SK-N-SH (cell line): ENCODE measurements around the gene ASCC2. TPM values are rescaled to one million over a fixed set of nuclear protein-coding genes. Genes with fewer than 3 reads are reported as not detected.

ENCODE experiments used
- CTCF ChIA-PET: fragments of 300-600, 350-600 bp; formaldehyde crosslinking; extraction: SDS; loops from one replicate; lab custom pipeline; 2021; lab: Yijun Ruan, JAX
- POLR2A ChIA-PET: fragments of 350-600 bp; sonication (Branson Sonifier 250); formaldehyde crosslinking; extraction: SDS; loops from one replicate; lab custom pipeline; 2020; ENCODE audit warnings: antibody characterized with exemption, inconsistent platforms; lab: Yijun Ruan, JAX
- DNase-seq: peaks from one replicate; pipeline ENCODE4 v3.0.0; 2012
- H2AFZ ChIP-seq: fragments of 200-600 bp; sonication (generic); 2 replicates; pipeline ENCODE4 v1.8.1; 2016; ENCODE audit warnings: antibody characterized with exemption, mild to moderate bottlenecking, low read depth
- H3F3A ChIP-seq: fragments of 200-600 bp; sonication (generic); replicated peaks from 2 replicates; pipeline ENCODE3; 2016; ENCODE audit warnings: antibody characterized with exemption, mild to moderate bottlenecking; ENCODE audit not compliant: insufficient read depth
- H3K27ac ChIP-seq, 2 experiments: fragments of 200-500 bp in 1 of 2; fragments of 200-600 bp in 1 of 2; sonication (Bioruptor generic) in 1 of 2; sonication (generic), shearing (Covaris generic) in 1 of 2; 2 replicates each; pipeline versions ENCODE4 v1.5.1 to v1.6.1; 2014 to 2016; ENCODE audit warnings: low read depth in 2 of 2, inconsistent platforms in 1 of 2, low read length in 1 of 2, mild to moderate bottlenecking in 1 of 2, mixed read lengths in 1 of 2
- H3K27me3 ChIP-seq: fragments of 200-600 bp; sonication (generic), shearing (Covaris generic); 2 replicates; pipeline ENCODE4 v1.6.1; 2016; ENCODE audit warnings: mixed run types; ENCODE audit not compliant: insufficient read depth
- H3K36me3 ChIP-seq, 2 experiments: fragments of 200-500 bp in 1 of 2; fragments of 200-600 bp in 1 of 2; sonication (Bioruptor generic) in 1 of 2; sonication (generic) in 1 of 2; replicated peaks in 1 of 2; 2 replicates each; pipeline versions ENCODE3 to v1.5.1; 2014 to 2016; ENCODE audit warnings: low read length in 1 of 2, mild to moderate bottlenecking in 1 of 2; ENCODE audit not compliant: insufficient read depth in 2 of 2, control insufficient read depth in 1 of 2
- H3K4me1 ChIP-seq, 2 experiments: fragments of 200-500 bp in 1 of 2; fragments of 200-600 bp in 1 of 2; sonication (Bioruptor generic) in 1 of 2; sonication (generic), shearing (Covaris generic) in 1 of 2; 2 replicates each; pipeline versions ENCODE4 v1.5.1 to v1.6.1; 2014 to 2016; ENCODE audit warnings: low read depth in 1 of 2, low read length in 1 of 2, mixed run types in 1 of 2; ENCODE audit not compliant: insufficient read depth in 2 of 2, control insufficient read depth in 1 of 2
- H3K4me2 ChIP-seq: fragments of 200-600 bp; sonication (generic), shearing (Covaris generic); 2 replicates; pipeline ENCODE4 v1.6.1; 2017; ENCODE audit warnings: mixed run types
- H3K4me3 ChIP-seq, 2 experiments: fragments of 200-500 bp in 1 of 2; fragments of 200-600 bp in 1 of 2; sonication (Bioruptor generic) in 1 of 2; sonication (generic), shearing (Covaris generic) in 1 of 2; 2 replicates each; pipeline versions ENCODE4 v1.5.1 to v1.8.1; 2014 to 2016; ENCODE audit warnings: low read depth in 2 of 2, inconsistent platforms in 1 of 2, low read length in 1 of 2, mild to moderate bottlenecking in 1 of 2, mixed read lengths in 1 of 2, moderate library complexity in 1 of 2
- H3K79me2 ChIP-seq: fragments of 200-600 bp; sonication (generic); 2 replicates; pipeline ENCODE4 v1.8.1; 2017; ENCODE audit warnings: mild to moderate bottlenecking; ENCODE audit not compliant: insufficient read depth
- H3K9ac ChIP-seq: fragments of 200-600 bp; sonication (generic); 2 replicates; pipeline ENCODE4 v1.6.1; 2017; ENCODE audit warnings: mixed run types
- H3K9me2 ChIP-seq: fragments of 200-600 bp; sonication (generic); 2 replicates; pipeline ENCODE4 v1.6.1; 2017; ENCODE audit warnings: mixed run types
- H3K9me3 ChIP-seq: fragments of 200-600 bp; sonication (generic); 2 replicates; pipeline ENCODE4 v1.6.1; 2017; ENCODE audit warnings: mixed run types, mild to moderate bottlenecking, moderate library complexity
- H4K20me1 ChIP-seq: fragments of 200-600 bp; sonication (generic); 2 replicates; pipeline ENCODE4 v1.6.1; 2017; ENCODE audit warnings: mild to moderate bottlenecking, mixed run types; ENCODE audit not compliant: insufficient read depth
- CHD2 ChIP-seq: fragments of 150-350 bp; IDR thresholded peaks from 2 replicates; pipeline ENCODE4 v1.6.1; 2018; ENCODE audit warnings: low read length; ENCODE audit not compliant: partially characterized antibody
- EP300 ChIP-seq, 2 experiments: IDR thresholded peaks; 2 replicates each; pipeline versions ENCODE4 v1.4.0 to v1.6.1; 2012; ENCODE audit warnings: borderline replicate concordance in 1 of 2, low read depth in 1 of 2, low read length in 1 of 2
- FOSL2 ChIP-seq: IDR thresholded peaks from 2 replicates; pipeline ENCODE4 v1.4.0; 2012; ENCODE audit warnings: low read depth, mild to moderate bottlenecking, moderate library complexity, borderline replicate concordance
- FOXM1 ChIP-seq: IDR thresholded peaks from 2 replicates; pipeline ENCODE4 v1.4.0; 2012; ENCODE audit warnings: low read depth, mild to moderate bottlenecking
- GATA2 ChIP-seq: sonication (generic); formaldehyde crosslinking; IDR thresholded peaks from 2 replicates; pipeline ENCODE4 v1.5.0; 2020; ENCODE audit warnings: mild to moderate bottlenecking, missing genetic modification reagents
- MEF2A ChIP-seq: IDR thresholded peaks from 2 replicates; pipeline ENCODE4 v1.4.0; 2012; ENCODE audit warnings: low read depth, borderline replicate concordance
- MXI1 ChIP-seq: IDR thresholded peaks from 2 replicates; pipeline ENCODE4 v1.6.1; 2012; ENCODE audit warnings: mild to moderate bottlenecking, low read depth, low read length, improper control_type of control experiment
- NFIC ChIP-seq: IDR thresholded peaks from 2 replicates; pipeline ENCODE4 v1.4.0; 2012; ENCODE audit warnings: borderline replicate concordance
- NRF1 ChIP-seq: IDR thresholded peaks from 2 replicates; pipeline ENCODE4 v1.6.1; 2012; ENCODE audit warnings: low read depth, mild to moderate bottlenecking, low read length
- REST ChIP-seq: IDR thresholded peaks from 2 replicates; pipeline ENCODE4 v1.6.1; 2012; ENCODE audit warnings: mild to moderate bottlenecking, low read depth, low read length, moderate library complexity
- TEAD4 ChIP-seq: IDR thresholded peaks from 2 replicates; pipeline ENCODE4 v1.4.0; 2012; ENCODE audit warnings: mild to moderate bottlenecking, borderline replicate concordance; ENCODE audit not compliant: insufficient read depth
- WGBS: methylation state at CpG from one replicate; pipeline ENCODE4 v1.1.6; 2017; ENCODE audit warnings: low lambda C conversion rate; 5-methylcytosine and 5-hydroxymethylcytosine counted together
- polyA plus RNA-seq, 3 experiments: library from polyadenylated mRNA; depleted of rRNA; stranded (reverse); fragments of >200 nt; gene quantifications; 2 replicates each; pipeline ENCODE4 v1.2.3, GENCODE V29; 2012

ASCC2 gene
- polyA plus RNA-seq, 1 of the 3 experiments (the other 2 are of a cell fraction), result 82.0 TPM

GRCh38 chr22:29837741-29838598 is at the start of gene ASCC2 (continued):
- TF ChIP-seq MEF2A, result no peak
- no peak for TF ChIP-seq FOXM1
- peak; percentile 6 to 30; a peak in 2 of 4 replicates for TF ChIP-seq EP300 (IDR thresholded peaks at IDR 0.05; ENCODE audit: borderline replicate concordance in 1 of 2, low read depth in 1 of 2, low read length in 1 of 2)
- no peak for TF ChIP-seq NFIC
- TF ChIP-seq GATA2 (CRISPR knock-in tag), result no peak
- no peak for TF ChIP-seq FOSL2
- TF ChIP-seq TEAD4, result no peak
- TF ChIP-seq REST, result no peak
- peak; percentile 71 for TF ChIP-seq MXI1
- TF ChIP-seq, all 33 proteins: peak for 13

GRCh38 chr22:29887358-29887757 is 49.3 kb upstream of the ASCC2 start:
- POLR2A ChIA-PET, result interaction anchor here (0.6 kb wide), 1 partner anchor 58 kb away, joined by 3 read pairs; no protein-coding TSS in a partner anchor
- H4K20me1 ChIP-seq, result peaks cover 76% of the 10 kb centered on the region
- H3K27me3 ChIP-seq, result no peaks in the 10 kb centered on the region
- H3K27ac ChIP-seq, result peak overlapping the region in 1 of 2 experiments; percentile 1; a peak in 2 of 4 replicates
- TF ChIP-seq CHD2 (no peak), NRF1 (no peak)
- H3K9me2 ChIP-seq, result no peaks in the 10 kb centered on the region
- peaks cover 4% of the 10 kb centered on the region for H3F3A ChIP-seq
- no peak overlapping the region for H3K4me2 ChIP-seq
- no peaks in the 10 kb centered on the region for H3K9me3 ChIP-seq
- H3K79me2 ChIP-seq, result peaks cover 89% of the 10 kb centered on the region
- H2AFZ ChIP-seq, result no peak overlapping the region
- CTCF ChIA-PET, result interaction anchor here (1.0 to 2.8 kb wide), 2 partner anchors 118 to 376 kb away, joined by 3 to 12 read pairs; no protein-coding TSS in a partner anchor
- no peak overlapping the region for H3K4me3 ChIP-seq
- no peak for DNase-seq
- H3K4me1 ChIP-seq, result peaks cover 8 to 19% of the 10 kb centered on the region in 2 experiments; a peak in 3 of 4 replicates
- H3K9ac ChIP-seq, result no peak overlapping the region
- peaks cover 0 to 8% of the 10 kb centered on the region in 2 experiments for H3K36me3 ChIP-seq
- WGBS, result 73% methylated on average over 2 of the region's 2 CpGs
